Umbilical cord (tissue), 2 donors: Measurements from ENCODE around the gene RAB26. TPM values are rescaled to one million over a fixed set of nuclear protein-coding genes. Genes with fewer than 3 reads are reported as not detected.
"Not testable (repeated sequence)": the region's sequence is repeated elsewhere in the genome, so short reads cannot be mapped to it uniquely, and the experiment has no call there.

Source experiments
- DNase-seq: peaks from one replicate; pipeline ENCODE4 v3.0.0-alpha.2; 2015; ENCODE audit warnings: low spot score
- total RNA-seq: library from RNA; depleted of rRNA; stranded (reverse); fragments of >200 nt; gene quantifications from one replicate; pipeline ENCODE4 v1.2.3, GENCODE V29; 2014; ENCODE audit warnings: low replicate concordance; ENCODE audit not compliant: insufficient read depth

RAB26 gene
- total RNA-seq, 1 donor from 2014 or later: 0.48 TPM

- no peak for DNase-seq
These were observed 47.9 kb downstream of the RAB26 start, which contains the start of gene CASKIN1 for GRCh38 chr16:2196162-2196980. CASKIN1 (minus strand) TSS chr16:2196605; CDS start chr16:2196432, 173 bp downstream.

- DNase-seq: no peak
These were observed 48.6 kb downstream of the RAB26 start for GRCh38 chr16:2196981-2197511.

- no peak for DNase-seq
These were observed 49.3 kb downstream of the RAB26 start for GRCh38 chr16:2197765-2198164.

GRCh38 chr16:2198283-2198682, 49.9 kb downstream of the RAB26 start:
- DNase-seq: no peak

GRCh38 chr16:2199095-2199494, 50.7 kb downstream of the RAB26 start:
- no peak for DNase-seq

GRCh38 chr16:2199621-2200139, 51.3 kb downstream of the RAB26 start:
- no peak for DNase-seq

- no peak for DNase-seq
These were observed 51.9 kb downstream of the RAB26 start for GRCh38 chr16:2200313-2200712.

- not testable (repeated sequence) for DNase-seq
These were observed 54.8 kb downstream of the RAB26 start for GRCh38 chr16:2203119-2203688.

Other genes with a start within 250 kb of the RAB26 start
- not detected for gene HS3ST6, start 230.2 kb upstream of the RAB26 start, total RNA-seq
- 2.2 TPM for gene MSRB1, start 205.4 kb upstream of the RAB26 start, total RNA-seq
- gene RPL3L, start 193.9 kb upstream of the RAB26 start, total RNA-seq: not detected
- gene NDUFB10, start 189.1 kb upstream of the RAB26 start, total RNA-seq: 111 TPM
- gene RPS2, start 183.8 kb upstream of the RAB26 start, total RNA-seq: 1,669 TPM
- gene RNF151, start 181.8 kb upstream of the RAB26 start, total RNA-seq: not detected
- gene TBL3, start 176.6 kb upstream of the RAB26 start, total RNA-seq: 10.4 TPM
- not detected for gene NOXO1, start 167.2 kb upstream of the RAB26 start, total RNA-seq
- gene GFER, start 164.4 kb upstream of the RAB26 start, total RNA-seq: 12.0 TPM
- gene SYNGR3, start 158.7 kb upstream of the RAB26 start, total RNA-seq: 2.4 TPM
- 4.8 TPM for gene ZNF598, start 138.8 kb upstream of the RAB26 start, total RNA-seq
- gene NPW, start 128.8 kb upstream of the RAB26 start, total RNA-seq: not detected
- 30.3 TPM for gene NHERF2, start 121.7 kb upstream of the RAB26 start, total RNA-seq
- 10.4 TPM for gene NTHL1, start 100.8 kb upstream of the RAB26 start, total RNA-seq
- 50.1 TPM for gene TSC2, start 100.6 kb upstream of the RAB26 start, total RNA-seq
- 99.9 TPM for gene PKD1, start 12.7 kb upstream of the RAB26 start, total RNA-seq
- 22.9 TPM for gene TRAF7, start 7.2 kb downstream of the RAB26 start, total RNA-seq
- not detected for gene CASKIN1, start 48.0 kb downstream of the RAB26 start, total RNA-seq
- gene MLST8, start 56.8 kb downstream of the RAB26 start, total RNA-seq: 25.8 TPM
- 3.6 TPM for gene BRICD5, start 62.2 kb downstream of the RAB26 start, total RNA-seq
- 7.9 TPM for gene PGP, start 66.2 kb downstream of the RAB26 start, total RNA-seq
- 14.7 TPM for gene E4F1, start 75.0 kb downstream of the RAB26 start, total RNA-seq
- gene DNASE1L2, start 87.8 kb downstream of the RAB26 start, total RNA-seq: not detected
- 24.6 TPM for gene ECI1, start 103.0 kb downstream of the RAB26 start, total RNA-seq
- gene RNPS1, start 119.5 kb downstream of the RAB26 start, total RNA-seq: 51.3 TPM
- 0.72 TPM for gene ABCA3, start 192.1 kb downstream of the RAB26 start, total RNA-seq